Hematopoietic multipotent progenitor cell treated with erythropoietin and hydrocortisone succinate and interleukin-3 and kit ligand, for 15 days (in vitro differentiated cells): Measurements from ENCODE around the gene PRKCE.
"Not testable (repeated sequence)": the region's sequence is repeated elsewhere in the genome, so short reads cannot be mapped to it uniquely, and the experiment has no call there.

Experiments used
- DNase-seq: peaks from one replicate; pipeline ENCODE4 v3.0.0-alpha.2; 2015; ENCODE audit warnings: low spot score

The PRKCE gene

GRCh38 chr2:45909677-45910191 is 258.3 kb downstream of the PRKCE start:
- DNase-seq = no peak

- no peak for DNase-seq
Observed at GRCh38 chr2:45910473-45911060, 259.1 kb downstream of the PRKCE start.

- DNase-seq = no peak
Observed at GRCh38 chr2:45911538-45911937, 260.1 kb downstream of the PRKCE start.

GRCh38 chr2:45912109-45912508 is 260.6 kb downstream of the PRKCE start:
- DNase-seq = no peak

- DNase-seq = no peak
Observed at GRCh38 chr2:45913539-45913938, 262.1 kb downstream of the PRKCE start.

- DNase-seq = no peak
Observed at GRCh38 chr2:45915523-45915922, 264.0 kb downstream of the PRKCE start.

GRCh38 chr2:45917561-45918176 is 266.2 kb downstream of the PRKCE start:
- DNase-seq = not testable (repeated sequence)

- DNase-seq = no peak
Observed at GRCh38 chr2:45918463-45919159, 267.1 kb downstream of the PRKCE start.

- DNase-seq = no peak
Observed at GRCh38 chr2:45919160-45919650, 267.7 kb downstream of the PRKCE start.

GRCh38 chr2:45919711-45920111 is 268.2 kb downstream of the PRKCE start:
- DNase-seq = no peak

GRCh38 chr2:45921921-45922320 is 270.4 kb downstream of the PRKCE start:
- DNase-seq = no peak

GRCh38 chr2:45922577-45922988 is 271.1 kb downstream of the PRKCE start:
- DNase-seq = no peak

- DNase-seq = no peak
Observed at GRCh38 chr2:45923701-45924100, 272.2 kb downstream of the PRKCE start.

- no peak for DNase-seq
Observed at GRCh38 chr2:45925026-45925425, 273.6 kb downstream of the PRKCE start.

GRCh38 chr2:45925636-45926366 is 274.3 kb downstream of the PRKCE start:
- no peak for DNase-seq

- DNase-seq = no peak
Observed at GRCh38 chr2:45928946-45929345, 277.5 kb downstream of the PRKCE start.

GRCh38 chr2:45929674-45930395 is 278.4 kb downstream of the PRKCE start:
- no peak for DNase-seq

- no peak for DNase-seq
Observed at GRCh38 chr2:45930396-45930792, 278.9 kb downstream of the PRKCE start.

- DNase-seq = no peak
Observed at GRCh38 chr2:45932278-45932975, 281.0 kb downstream of the PRKCE start.

- DNase-seq = peak; percentile 27
Observed at GRCh38 chr2:45935791-45936622, 284.5 kb downstream of the PRKCE start.
